IMR-90 (cell line): ENCODE results near the gene SLC27A3. TPM values are rescaled to one million over a fixed set of nuclear protein-coding genes. Genes with fewer than 3 reads are reported as not detected.
A peak's percentile ranks its signal among the peaks of the same experiment; 100 is the strongest.

ENCODE experiments used
- ATAC-seq: fragments of 200-7000 bp; cut with Tn5 transposase; 2 replicates; pipeline ENCODE4 v1.9.1; 2020; ENCODE audit warnings: low read depth, mild to moderate bottlenecking, moderate library complexity
- BruUV-seq: library from RNA; stranded (reverse); fragments of 400-500 nt; replicated peaks from 2 replicates; lab custom pipeline; 2021; lab: Mats Ljungman, UMichigan
- CTCF ChIA-PET: fragments of 300-600 bp; formaldehyde crosslinking; extraction: SDS; loops from one replicate; lab custom pipeline; 2021; ENCODE audit warnings: antibody characterized with exemption; lab: Yijun Ruan, JAX
- POLR2A ChIA-PET: fragments of 300-600 bp; sonication (Branson Sonifier 250); formaldehyde crosslinking; loops from one replicate; lab custom pipeline; 2022; ENCODE audit warnings: antibody characterized with exemption; ENCODE audit not compliant: unreplicated experiment; lab: Charles Lee
- DNase-seq: peaks from one replicate; pipeline ENCODE4 v3.0.0; 2013
- H2AFZ ChIP-seq: replicated peaks from 2 replicates; pipeline ENCODE3; 2013; ENCODE audit warnings: low read length, mild to moderate bottlenecking; ENCODE audit not compliant: poor library complexity
- H2AK5ac ChIP-seq: 2 replicates; pipeline ENCODE4 v1.6.1; 2013; ENCODE audit warnings: low read depth, low read length, inconsistent platforms
- H2AK9ac ChIP-seq: replicated peaks from 2 replicates; pipeline ENCODE3; 2013; ENCODE audit warnings: mild to moderate bottlenecking, low read depth, low read length, moderate library complexity; ENCODE audit not compliant: poor library complexity
- H2BK120ac ChIP-seq: 2 replicates; pipeline ENCODE4 v1.6.1; 2013; ENCODE audit warnings: low read depth, low read length, inconsistent platforms
- H2BK15ac ChIP-seq: 3 replicates; pipeline ENCODE4 v1.6.1; 2013; ENCODE audit warnings: low read depth, low read length, inconsistent platforms
- H2BK20ac ChIP-seq: 2 replicates; pipeline ENCODE4 v1.6.1; 2013; ENCODE audit warnings: low read depth, mild to moderate bottlenecking, inconsistent platforms, low read length, moderate library complexity
- H2BK5ac ChIP-seq: 2 replicates; pipeline ENCODE4 v1.6.1; 2013; ENCODE audit warnings: mild to moderate bottlenecking, low read depth, low read length, inconsistent platforms; ENCODE audit not compliant: poor library complexity, severe bottlenecking
- H3K14ac ChIP-seq: replicated peaks from 2 replicates; pipeline ENCODE4 v1.6.1; 2013; ENCODE audit warnings: low read depth, low read length, inconsistent platforms
- H3K18ac ChIP-seq: 2 replicates; pipeline ENCODE4 v1.6.1; 2013; ENCODE audit warnings: low read depth, low read length, control low read depth
- H3K23ac ChIP-seq: 2 replicates; pipeline ENCODE4 v1.6.1; 2013; ENCODE audit warnings: low read depth, low read length, inconsistent platforms
- H3K27ac ChIP-seq: 2 replicates; pipeline ENCODE4 v1.5.1; 2013; ENCODE audit warnings: mild to moderate bottlenecking, control low read depth, low read length; ENCODE audit not compliant: insufficient read depth
- H3K27me3 ChIP-seq: 2 replicates; pipeline ENCODE4 v1.6.1; 2013; ENCODE audit warnings: low read length; ENCODE audit not compliant: control insufficient read depth, insufficient read depth
- H3K36me3 ChIP-seq: 2 replicates; pipeline ENCODE4 v1.6.1; 2013; ENCODE audit warnings: low read length, mixed read lengths; ENCODE audit not compliant: control insufficient read depth, insufficient read depth
- H3K4ac ChIP-seq: 2 replicates; pipeline ENCODE4 v1.6.1; 2013; ENCODE audit warnings: low read depth, low read length, inconsistent platforms
- H3K4me1 ChIP-seq: 2 replicates; pipeline ENCODE4 v1.6.1; 2013; ENCODE audit warnings: low read length, mixed read lengths; ENCODE audit not compliant: control insufficient read depth, insufficient read depth
- H3K4me2 ChIP-seq: 2 replicates; pipeline ENCODE4 v1.6.1; 2013; ENCODE audit warnings: low read depth, mild to moderate bottlenecking, control low read depth, low read length, moderate library complexity
- H3K4me3 ChIP-seq: 2 replicates; pipeline ENCODE4 v1.5.1; 2013; ENCODE audit warnings: low read depth, mild to moderate bottlenecking, control low read depth, low read length, moderate library complexity; ENCODE audit not compliant: insufficient read depth
- H3K56ac ChIP-seq: 2 replicates; pipeline ENCODE4 v1.6.1; 2013; ENCODE audit warnings: low read length, inconsistent platforms; ENCODE audit not compliant: insufficient read depth; ENCODE audit errors: extremely low read depth
- H3K79me1 ChIP-seq, 2 experiments: 2 replicates each; pipeline ENCODE4 v1.6.1; 2013; ENCODE audit warnings: low read length in 2 of 2, inconsistent platforms in 1 of 2, low read depth in 1 of 2
- H3K9ac ChIP-seq: 2 replicates; pipeline ENCODE4 v1.6.1; 2013; ENCODE audit warnings: low read depth, low read length, control low read depth
- H3K9me1 ChIP-seq: 2 replicates; pipeline ENCODE4 v1.6.1; 2013; ENCODE audit warnings: low read length, inconsistent platforms; ENCODE audit not compliant: insufficient read depth
- H3K9me3 ChIP-seq: 2 replicates; pipeline ENCODE4 v1.6.1; 2013; ENCODE audit warnings: low read length; ENCODE audit not compliant: control insufficient read depth, insufficient read depth
- H4K20me1 ChIP-seq: 2 replicates; pipeline ENCODE4 v1.6.1; 2013; ENCODE audit warnings: low read length, inconsistent platforms; ENCODE audit not compliant: insufficient read depth
- H4K5ac ChIP-seq: 2 replicates; pipeline ENCODE4 v1.6.1; 2013; ENCODE audit warnings: mild to moderate bottlenecking, low read depth, low read length, control low read depth
- H4K8ac ChIP-seq, 2 experiments: 2 replicates each; pipeline ENCODE4 v1.6.1; 2013; ENCODE audit warnings: low read depth in 2 of 2, low read length in 2 of 2, control low read depth in 1 of 2, inconsistent platforms in 1 of 2
- H4K91ac ChIP-seq: 2 replicates; pipeline ENCODE4 v1.6.1; 2013; ENCODE audit warnings: low read depth, low read length, inconsistent platforms; ENCODE audit not compliant: insufficient read depth
- FOS ChIP-seq: fragments of 150-350 bp; IDR thresholded peaks from 2 replicates; pipeline ENCODE4 v1.6.1; 2016; ENCODE audit warnings: low read depth, low read length
- MAFK ChIP-seq: IDR thresholded peaks from 2 replicates; pipeline ENCODE4 v1.6.1; 2012; ENCODE audit warnings: low read depth, low read length, improper control_type of control experiment
- MAZ ChIP-seq: IDR thresholded peaks from 2 replicates; pipeline ENCODE4 v1.6.1; 2012; ENCODE audit warnings: low read depth, mild to moderate bottlenecking, low read length, improper control_type of control experiment, moderate library complexity, borderline replicate concordance
- NFE2L2 ChIP-seq: fragments of 150-350 bp; IDR thresholded peaks from 2 replicates; pipeline ENCODE4 v1.6.1; 2016; ENCODE audit warnings: low read depth, mild to moderate bottlenecking, low read length
- USF2 ChIP-seq: fragments of 150-350 bp; IDR thresholded peaks from 2 replicates; pipeline ENCODE4 v1.6.1; 2017; ENCODE audit warnings: mild to moderate bottlenecking, antibody characterized with exemption, low read length, low read depth
- WGBS, 2 experiments: methylation state at CpG; one replicate each; pipeline versions ENCODE4 v1.1.5 to v1.1.7; 2013; ENCODE audit warnings: missing lambda C conversion rate in 2 of 2; ENCODE audit not compliant: insufficient read length in 1 of 2; ENCODE audit errors: extremely low coverage in 2 of 2; 5-methylcytosine and 5-hydroxymethylcytosine counted together
- dilution Hi-C: fragments of 300-500 bp; cut with HindIII; formaldehyde crosslinking; loops from one replicate; pipeline ENCODE4 v1.14.3; 2018; ENCODE audit warnings: low sequenced_read_pairs; ENCODE audit not compliant: unreplicated experiment
- in situ Hi-C: fragments of 300-500 bp; cut with MboI; formaldehyde crosslinking; loops from 3 replicates; pipeline ENCODE4 v1.14.3; 2019; ENCODE audit warnings: low sequenced_read_pairs, inconsistent platforms, mixed read lengths
- intact Hi-C: fragments of 100-400 bp; cut with micrococcal nuclease; formaldehyde crosslinking; loops from 2 replicates; pipeline ENCODE4 v1.10.0; 2022
- polyA plus RNA-seq, 3 experiments: library from polyadenylated mRNA; depleted of rRNA; stranded (reverse); fragments of >200 nt; gene quantifications; 2 replicates each; pipeline ENCODE4 v1.2.3, GENCODE V29; 2012; ENCODE audit warnings: low replicate concordance in 1 of 3
- total RNA-seq: library from RNA; depleted of rRNA; stranded (reverse); fragments of >200 nt; gene quantifications from 2 replicates; pipeline ENCODE4 v1.2.3, GENCODE V29; 2012

Gene SLC27A3
- total and polyA plus RNA-seq, 2 of the 4 experiments (the other 2 are of a cell fraction), result 3.2 to 9.3 TPM

- Histone ChIP-seq H3K9ac (no peak overlapping the region), H3K18ac (no peak overlapping the region), H3K4me3 (no peak overlapping the region), H3K4me1 (peaks cover 11% of the 10 kb centered on the region), H2BK120ac (no peak overlapping the region; the same call in 1 of the 2 replicates), H3K14ac (no peak overlapping the region), H2AK5ac (peak overlapping the region; percentile 21; the same call in 1 of the 2 replicates), H2AK9ac (no peak overlapping the region), H4K20me1 (no peaks in the 10 kb centered on the region), H2BK20ac (no peak overlapping the region), H4K91ac (no peak overlapping the region), H3K9me1 (peaks cover 10% of the 10 kb centered on the region), H2BK5ac (no peak overlapping the region), H3K4ac (no peak overlapping the region), H3K56ac (no peak overlapping the region), H3K79me1 (0 out of 4 replicates have a peak, but pooled peaks cover 0 to 3% of the 10 kb centered on the region in 2 experiments), H2BK15ac (no peak overlapping the region), H4K5ac (no peak overlapping the region), H3K36me3 (no peaks in the 10 kb centered on the region), H3K27ac (no peak overlapping the region), H3K4me2 (no peak overlapping the region), H3K9me3 (no peaks in the 10 kb centered on the region), H2AFZ (no peak overlapping the region), H4K8ac (no peak overlapping the region), H3K27me3 (no peaks in the 10 kb centered on the region), H3K23ac (no peak overlapping the region)
- no TSS peak for BruUV-seq
- no peak for TF ChIP-seq USF2
- no peak for TF ChIP-seq MAZ
- TF ChIP-seq MAFK, result no peak
- TF ChIP-seq NFE2L2, result no peak
- TF ChIP-seq FOS, result no peak
- no peak for ATAC-seq
- WGBS, 2 experiments, result 88% methylated on average over 5 of the region's 12 CpGs; no CpG with 5 or more reads in 1 of the 2 experiments
- dilution Hi-C loops (no loop called here), intact Hi-C loops (loop anchor here (10.0 kb wide), 1 partner anchor 131 kb away; the partner anchor contains the start of gene GATAD2B), in situ Hi-C loops (no loop called here)
- ChIA-PET POLR2A (interaction anchor here (0.6 kb wide), 2 partner anchors 27 to 121 kb away, joined by 4 to 6 read pairs; no protein-coding TSS in a partner anchor), CTCF (no interaction called here)
- DNase-seq, result no peak
Measured at GRCh38 chr1:153793973-153794615, 18.9 kb downstream of the SLC27A3 start.
